NOMO-1 (cell line): ENCODE measurements around the gene NEK7.
A peak's percentile ranks its signal among the peaks of the same experiment; 100 is the strongest.

ENCODE experiments used
- DNase-seq, 2 experiments: peaks; one replicate each; lab custom pipeline; 2025; ENCODE audit not compliant: unreplicated experiment in 2 of 2; lab: John Stamatoyannopoulos, UW

Gene NEK7

GRCh38 chr1:198330982-198331615 lies 174.3 kb downstream of the NEK7 start:
- no peak for DNase-seq

DNA sequence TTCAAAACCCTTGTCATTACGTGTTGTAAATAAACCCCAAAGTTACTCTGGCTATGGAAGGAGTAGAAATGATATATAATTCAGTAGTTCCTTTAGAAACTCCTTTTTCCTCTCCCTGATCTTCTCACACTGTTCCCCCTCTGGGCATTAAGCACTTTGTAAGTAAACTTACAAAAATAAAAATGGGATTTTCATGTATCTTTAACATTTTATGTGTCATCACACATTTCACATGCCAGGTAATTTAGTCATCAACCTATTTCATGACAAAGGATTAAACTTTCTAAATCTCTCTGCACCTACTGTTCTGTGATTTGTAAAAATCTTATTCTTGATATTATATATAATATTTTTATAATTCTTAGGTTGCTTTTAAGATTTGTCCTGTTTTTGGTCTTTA lies 176.9 kb downstream of the NEK7 start:
- DNase-seq = no peak

DNA sequence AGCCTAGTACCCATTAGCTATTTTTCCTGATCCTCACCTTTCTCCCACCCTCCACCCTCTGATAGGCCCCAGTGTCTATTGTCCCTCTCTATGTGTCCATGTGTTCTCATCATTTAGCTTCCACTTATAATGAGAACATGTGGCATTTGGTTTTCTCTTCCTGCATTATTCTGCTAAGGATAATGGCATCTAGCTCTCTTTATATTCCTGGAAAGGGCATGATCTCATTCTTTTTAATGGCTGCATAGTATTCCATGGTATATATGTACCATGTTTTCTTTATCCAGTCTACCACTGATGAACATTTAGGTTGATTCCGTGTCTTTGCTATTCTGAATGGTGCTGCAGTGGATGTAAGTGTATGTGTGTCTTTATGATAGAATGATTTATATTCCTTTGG lies 178.9 kb downstream of the NEK7 start:
- no peak for DNase-seq

- DNase-seq = no peak
These were observed 181.1 kb downstream of the NEK7 start for GRCh38 chr1:198337886-198338285.

- no peak for DNase-seq
These were observed 183.3 kb downstream of the NEK7 start for GRCh38 chr1:198340139-198340538.

GRCh38 chr1:198346178-198346577 lies 189.4 kb downstream of the NEK7 start:
- no peak for DNase-seq

- no peak for DNase-seq
These were observed 193.7 kb downstream of the NEK7 start for GRCh38 chr1:198350456-198350855.

- no peak for DNase-seq
These were observed 196.3 kb downstream of the NEK7 start for GRCh38 chr1:198352975-198353695.

DNA sequence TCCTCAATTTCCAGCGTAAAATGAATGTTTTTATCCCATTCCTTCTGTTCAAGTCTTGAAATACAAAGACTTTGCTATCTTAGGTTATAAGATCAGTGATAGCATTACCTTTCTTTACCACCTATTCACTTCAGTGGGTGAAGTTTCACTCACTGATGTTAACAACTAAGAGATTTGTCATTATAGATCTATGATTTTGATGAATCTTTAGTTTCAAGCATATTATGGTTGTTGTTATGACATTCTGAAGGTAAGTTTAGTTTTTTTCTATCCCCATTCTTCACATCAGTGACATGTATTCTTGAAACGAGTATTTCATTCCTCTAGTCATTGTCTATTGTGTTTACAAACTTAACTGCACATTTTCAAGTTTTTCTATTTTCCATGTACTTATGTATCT lies 201.1 kb downstream of the NEK7 start:
- DNase-seq = no peak

- no peak for DNase-seq
These were observed 202.3 kb downstream of the NEK7 start for GRCh38 chr1:198359024-198359653.

- no peak for DNase-seq
These were observed 203.5 kb downstream of the NEK7 start for GRCh38 chr1:198360208-198360729.

DNA sequence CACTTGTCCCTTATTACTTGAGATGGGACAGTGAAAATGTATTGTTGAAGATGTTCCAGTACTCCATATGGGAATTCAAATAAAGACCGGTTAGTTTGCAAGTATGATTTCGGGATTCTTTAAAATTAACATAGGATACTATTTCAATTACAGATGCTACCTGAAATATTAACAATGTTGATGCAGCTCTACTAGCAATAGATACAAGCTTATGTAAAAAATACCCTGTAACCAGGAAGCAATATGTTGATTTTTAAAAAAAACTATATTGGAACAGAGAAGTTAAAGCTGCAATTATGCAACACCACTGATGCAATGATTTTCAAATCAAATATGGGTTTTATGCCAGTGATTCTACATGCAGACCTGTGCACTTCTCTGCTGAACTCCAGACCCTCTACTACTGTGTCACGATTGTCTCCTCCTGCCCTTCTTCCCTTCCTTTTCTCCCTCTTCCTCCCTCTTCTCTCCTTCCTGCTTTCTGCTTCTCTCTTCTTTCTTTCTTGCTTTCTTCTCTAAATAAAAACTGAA lies 204.5 kb downstream of the NEK7 start:
- DNase-seq = peak in 1 of 2 experiments; percentile 55

- no peak for DNase-seq
These were observed 206.9 kb downstream of the NEK7 start for GRCh38 chr1:198363625-198364151.

GRCh38 chr1:198364471-198364870 lies 207.7 kb downstream of the NEK7 start:
- no peak for DNase-seq

GRCh38 chr1:198367296-198367695 lies 210.5 kb downstream of the NEK7 start:
- DNase-seq = no peak

DNA sequence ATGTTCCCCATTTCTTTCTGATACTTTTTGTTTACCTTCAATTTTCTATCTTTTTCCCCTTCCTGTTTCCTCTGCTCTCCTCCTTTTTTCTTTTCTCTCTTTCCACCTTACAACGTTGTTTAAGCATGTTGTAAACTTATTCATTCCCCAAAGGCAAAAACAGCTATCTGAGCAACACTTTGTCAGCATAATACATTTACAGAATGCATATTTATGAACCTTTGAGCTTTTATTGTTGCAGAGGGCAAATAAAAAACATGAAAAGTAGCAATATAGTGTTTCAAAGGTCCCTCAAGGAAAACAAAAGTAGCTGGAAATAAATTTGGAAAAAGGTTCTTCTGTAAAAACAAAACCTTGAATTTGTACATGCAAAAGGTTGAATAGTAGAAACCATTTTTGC lies 214.2 kb downstream of the NEK7 start:
- no peak for DNase-seq
